Measurements from ENCODE around the gene RASAL2.

Gene RASAL2

GRCh38 chr1:178093951-178094738, at the start of gene RASAL2:
TSS of gene RASAL2 (plus strand) at chr1:178094104. CDS start at chr1:178094493, 389 bp downstream.
- DNase-seq: no peak

GRCh38 chr1:178046591-178047270, 47.2 kb upstream of the RASAL2 start:
- no peak for DNase-seq

- DNase-seq: no peak
Observed at GRCh38 chr1:178047403-178048093, 46.4 kb upstream of the RASAL2 start.

- DNase-seq: no peak
Observed at GRCh38 chr1:178048426-178048825, 45.5 kb upstream of the RASAL2 start.

- DNase-seq: no peak
Observed at GRCh38 chr1:178048883-178049282, 45.0 kb upstream of the RASAL2 start.

- DNase-seq: no peak
Observed at GRCh38 chr1:178050084-178050483, 43.8 kb upstream of the RASAL2 start.

GRCh38 chr1:178051071-178051470, 42.8 kb upstream of the RASAL2 start:
- no peak for DNase-seq

- no peak for DNase-seq
Observed at GRCh38 chr1:178052650-178053461, 41.0 kb upstream of the RASAL2 start.

- DNase-seq: no peak
Observed at GRCh38 chr1:178055093-178055492, 38.8 kb upstream of the RASAL2 start.

GRCh38 chr1:178055779-178056471, 38.0 kb upstream of the RASAL2 start:
- no peak for DNase-seq

- no peak for DNase-seq
Observed at GRCh38 chr1:178057141-178057765, 36.7 kb upstream of the RASAL2 start.

GRCh38 chr1:178057912-178058534, 35.9 kb upstream of the RASAL2 start:
- no peak for DNase-seq

- DNase-seq: no peak
Observed at GRCh38 chr1:178060789-178061556, 32.9 kb upstream of the RASAL2 start.

GRCh38 chr1:178061620-178062019, 32.3 kb upstream of the RASAL2 start:
- no peak for DNase-seq

- no peak for DNase-seq
Observed at GRCh38 chr1:178064191-178064821, 29.6 kb upstream of the RASAL2 start.

GRCh38 chr1:178065250-178065649, 28.7 kb upstream of the RASAL2 start:
- DNase-seq: no peak

- DNase-seq: no peak
Observed at GRCh38 chr1:178066296-178066907, 27.5 kb upstream of the RASAL2 start.

GRCh38 chr1:178066908-178067614, 26.8 kb upstream of the RASAL2 start:
- DNase-seq: no peak

- DNase-seq: no peak
Observed at GRCh38 chr1:178071811-178072210, 22.1 kb upstream of the RASAL2 start.

Measured in activated CD4-positive, alpha-beta T cell treated with anti-CD3 and anti-CD28 coated beads, Interleukin-10, Interleukin-2, amounts not matched to agents 100 ng/mL and 50 ng/mL, durations not matched to agents 16 hours and 8 hours (primary cell).